Pancreas (tissue), 10 donors: Measurements from ENCODE around the gene WNK4. TPM values are rescaled to one million over a fixed set of nuclear protein-coding genes. Genes with fewer than 3 reads are reported as not detected.

ENCODE experiments used
- ATAC-seq, 4 donors: fragments of 200-7000 bp; cut with Tn5 transposase; one replicate each; pipeline versions ENCODE4 v1.8.0 to v1.9.1; 2020; ENCODE audit warnings: mild to moderate bottlenecking in 4 of 4, moderate library complexity in 4 of 4
- DNase-seq, 6 donors: peaks; one replicate each; pipeline ENCODE4 v3.0.0-alpha.2; 2020
- FAIRE-seq: peaks from 2 replicates; lab custom pipeline; 2012; peaks lifted over from hg19 to GRCh38; lab: Jason Lieb, UNC
- H3K27ac ChIP-seq, 4 donors: fragments of 200-600 bp; sonication (generic); 1 replicate in 3 of 4; 2 replicates in 1 of 4; pipeline versions ENCODE4 v1.5.0 to v1.8.0; 2020
- H3K27me3 ChIP-seq, 4 donors: fragments of 200-600 bp; one replicate each; pipeline ENCODE4 v1.8.0; 2021
- H3K36me3 ChIP-seq, 3 donors: fragments of 200-600 bp; sonication (generic) in 1 of 3; one replicate each; pipeline versions ENCODE4 v1.5.0 to v1.8.0; 2020 to 2021
- H3K4me1 ChIP-seq, 3 donors: fragments of 200-600 bp; one replicate each; pipeline ENCODE4 v1.8.0; 2021
- H3K4me3 ChIP-seq, 4 donors: fragments of 200-600 bp; sonication (generic) in 2 of 4; one replicate each; pipeline versions ENCODE4 v1.5.0 to v1.8.0; 2020 to 2021
- H3K9me3 ChIP-seq, 4 donors: fragments of 200-600 bp; one replicate each; pipeline ENCODE4 v1.8.0; 2021
- CTCF ChIP-seq, 4 donors: fragments of 200-600 bp; sonication (generic) in 3 of 4; IDR thresholded peaks; one replicate each; pipeline versions ENCODE4 v1.5.0 to v1.8.0; 2021; ENCODE audit warnings: antibody characterized with exemption in 4 of 4
- WGBS, 2 donors: extraction: QIAGEN DNeasy Blood & Tissue Kit; methylation state at CpG; one replicate each; pipeline ENCODE4 v1.1.7; 2013; 5-methylcytosine and 5-hydroxymethylcytosine counted together
- intact Hi-C, 3 donors: fragments of 100-400 bp; cut with DNase I; formaldehyde crosslinking; loops; one replicate each; pipeline versions ENCODE4 v1.11.1 to v1.14.2; 2022
- polyA plus RNA-seq, 2 donors: library from polyadenylated mRNA; stranded (reverse); fragments of 200-250 nt; gene quantifications; one replicate each; pipeline ENCODE4 v1.2.3, GENCODE V29; 2013
- total RNA-seq, 6 donors: library from RNA; stranded (reverse); fragmentation: NEBNext Ultra II Directional in 4 of 6; extraction: Animal tissue kit (Norgen Biotek cat#: 25700) in 4 of 6; gene quantifications; one replicate each; pipeline versions ENCODE4 v1.2.1 to v1.2.4, GENCODE V29; 2021 to 2023
- donor health status: healthy with polysubstance abuse.
- donor health status: DM: no; HTN: no; CAD: no; lungs with moderate emphysema.
- donor health status: DM: no; HTN: no; CAD: no.
- donor health status: control.
- donor health status: control.
- donor health status: Bipolar disorder and iron deficiency.
- donor health status: DM: yes; HTN: yes; CAD: no.
- donor health status: DM: no; HTN: no; CAD: no.
- donor health status: DM: no; HTN: no; CAD: no.
- donor health status: DM: yes; HTN: yes; CAD: no.

WNK4 gene
- total and polyA plus RNA-seq, 8 donors: 0.19 to 4.7 (median 0.53) TPM

- H3K27me3 ChIP-seq: no peaks in the 10 kb centered on the region
- intact Hi-C loops: no loop called here
- FAIRE-seq (no peak), DNase-seq (peak; percentile 85 to 95 (median 90)), ATAC-seq (peak; percentile 84 to 95 (median 92))
- 23 to 24% methylated on average over 66 of the region's 66 CpGs for WGBS, 2 donors
- H3K27ac ChIP-seq: peak within 1 kb of the TSS; percentile 64 to 94 (median 86)
- H3K4me3 ChIP-seq: peak within 1 kb of the TSS; percentile 52 to 87 (median 74)
- no peak for TF ChIP-seq CTCF (IDR thresholded peaks at IDR 0.05)
- no peaks in the 10 kb centered on the region for H3K36me3 ChIP-seq
- no peaks in the 10 kb centered on the region for H3K9me3 ChIP-seq
- peaks cover 18 to 25% (median 24%) of the 10 kb centered on the region in 3 donors for H3K4me1 ChIP-seq
Measured at GRCh38 chr17:42798383-42799380, 18.3 kb downstream of the WNK4 start, which contains the start of the genes CNTD1 and COA3. TSS of gene CNTD1 (plus strand) at chr17:42798861. CDS start at chr17:42799068, 207 bp downstream. TSS of gene COA3 (minus strand) at chr17:42798704. CDS start at chr17:42798681, 23 bp downstream.

- Histone ChIP-seq H3K36me3 (no peaks in the 10 kb centered on the region), H3K4me1 (peaks cover 23 to 32% (median 32%) of the 10 kb centered on the region in 3 donors), H3K4me3 (no peak overlapping the region), H3K9me3 (no peaks in the 10 kb centered on the region), H3K27ac (peak overlapping the region; percentile 70 to 92 (median 85)), H3K27me3 (no peaks in the 10 kb centered on the region)
- FAIRE-seq: no peak
- DNase-seq: no peak
- no peak for TF ChIP-seq CTCF (IDR thresholded peaks at IDR 0.05)
- intact Hi-C loops: no loop called here
- 55 to 64% methylated on average over 2 of the region's 2 CpGs for WGBS, 2 donors
- ATAC-seq: no peak
Measured at GRCh38 chr17:42803074-42803883, 22.9 kb downstream of the WNK4 start.

DNA sequence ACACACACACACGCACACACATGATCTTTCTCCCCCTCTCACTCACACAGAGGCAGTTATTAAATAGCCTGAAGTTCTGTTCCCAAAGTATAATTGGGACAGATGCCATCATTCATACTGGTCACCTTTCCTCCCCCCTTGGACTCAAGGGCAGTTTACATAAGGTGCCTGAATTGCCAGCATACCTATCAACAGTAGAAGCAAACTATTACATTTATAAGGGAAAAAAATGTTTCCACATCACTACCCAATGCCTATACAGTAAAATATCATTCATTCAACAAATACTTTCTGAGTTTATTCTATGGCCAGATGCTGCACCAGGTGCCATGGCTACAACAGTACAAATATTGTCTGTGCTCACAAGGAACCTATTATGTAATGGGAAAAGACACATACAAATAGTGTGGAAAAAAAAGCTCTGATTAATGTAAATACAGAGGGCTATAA lies 24.5 kb downstream of the WNK4 start:
- H3K4me3 ChIP-seq: no peak overlapping the region

DNA sequence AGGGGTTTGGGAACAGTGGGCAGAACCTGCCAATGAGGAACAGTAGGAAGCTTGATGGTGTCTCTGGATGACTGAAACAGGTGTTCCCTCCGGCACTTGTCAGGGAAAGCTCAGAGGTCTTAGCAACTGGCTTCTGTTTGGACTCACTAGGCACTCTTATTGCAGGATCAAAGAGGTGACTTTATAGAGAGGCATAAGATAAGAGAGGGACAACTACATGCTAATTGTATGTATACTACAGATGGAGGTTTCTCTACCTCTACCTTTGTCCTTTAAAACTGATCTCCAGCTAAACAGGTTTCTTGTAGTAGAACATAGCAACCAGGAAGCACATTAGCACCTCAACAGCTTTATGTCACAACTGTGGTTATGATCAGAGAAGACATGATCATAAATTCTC lies 25.8 kb downstream of the WNK4 start:
- WGBS, 2 donors: 42 to 52% methylated on average over 1 of the region's 1 CpG
- no peak for TF ChIP-seq CTCF (IDR thresholded peaks at IDR 0.05)
- Histone ChIP-seq H3K4me3 (no peak overlapping the region), H3K9me3 (no peaks in the 10 kb centered on the region), H3K27me3 (no peaks in the 10 kb centered on the region), H3K4me1 (peaks cover 23 to 28% (median 28%) of the 10 kb centered on the region in 3 donors), H3K27ac (peak overlapping the region in 3 of 4 donors; percentile 79 to 92 (median 91)), H3K36me3 (peaks cover 0 to 7% (median 0%) of the 10 kb centered on the region in 3 donors)
- intact Hi-C loops: no loop called here
- FAIRE-seq: no peak
- DNase-seq: no peak
- no peak for ATAC-seq

More for the DNA sequence above, 24.5 kb downstream of the WNK4 start:
- FAIRE-seq (no peak), ATAC-seq (peak; percentile 84 to 87 (median 86)), DNase-seq (peak in 4 of 6 donors; percentile 27 to 67 (median 54))
- Histone ChIP-seq H3K36me3 (no peaks in the 10 kb centered on the region), H3K27ac (peak overlapping the region; percentile 70 to 92 (median 85)), H3K9me3 (no peaks in the 10 kb centered on the region), H3K4me1 (peaks cover 23 to 28% (median 28%) of the 10 kb centered on the region in 3 donors), H3K27me3 (no peaks in the 10 kb centered on the region)
- no peak for TF ChIP-seq CTCF (IDR thresholded peaks at IDR 0.05)
- WGBS, 2 donors: 17 to 25% methylated on average over 1 of the region's 1 CpG
- intact Hi-C loops: no loop called here
